Caco-2 (cell line): ENCODE results near the gene ITIH5. TPM values are rescaled to one million over a fixed set of nuclear protein-coding genes. Genes with fewer than 3 reads are reported as not detected.

Experiments used
- BruUV-seq: library from RNA; stranded (reverse); fragments of 400-500 nt; replicated peaks from 2 replicates; lab custom pipeline; 2021; lab: Mats Ljungman, UMichigan
- CTCF ChIA-PET: fragments of 300-600 bp; sonication (Branson Sonifier 250); formaldehyde crosslinking; loops from one replicate; lab custom pipeline; 2022; ENCODE audit warnings: antibody characterized with exemption; lab: Charles Lee
- POLR2A ChIA-PET: fragments of 300-600 bp; sonication (Branson Sonifier 250); formaldehyde crosslinking; loops from one replicate; lab custom pipeline; 2022; ENCODE audit warnings: antibody characterized with exemption; lab: Charles Lee
- DNase-seq, 2 experiments: peaks; one replicate each; pipeline versions ENCODE4 v3.0.0 to v3.0.0-alpha.2; 2020 to 2022
- H3K27me3 ChIP-seq: replicated peaks from 2 replicates; pipeline ENCODE4 v1.6.0; 2011; ENCODE audit warnings: low read length; ENCODE audit not compliant: control insufficient read depth, insufficient read depth
- H3K36me3 ChIP-seq: 2 replicates; pipeline ENCODE4 v1.5.1; 2011; ENCODE audit warnings: low read length; ENCODE audit not compliant: control insufficient read depth, insufficient read depth
- H3K4me1 ChIP-seq: fragments of 250-450 bp; sonication (Bioruptor Pico); 2 replicates; pipeline ENCODE4 v1.5.1; 2020; ENCODE audit warnings: mild to moderate bottlenecking
- H3K4me3 ChIP-seq: 2 replicates; pipeline ENCODE4 v1.5.1; 2011; ENCODE audit warnings: low read depth, mild to moderate bottlenecking, control low read depth, low read length
- H3K9me3 ChIP-seq: fragments of 250-450 bp; sonication (Bioruptor Pico); 2 replicates; pipeline ENCODE4 v1.5.1; 2020; ENCODE audit warnings: mild to moderate bottlenecking, moderate library complexity
- H3K27ac Mint-ChIP-seq: one replicate; pipeline ENCODE4 v1.8.0; 2022; ENCODE audit warnings: mixed read lengths; ENCODE audit not compliant: unreplicated experiment
- H3K27me3 Mint-ChIP-seq: one replicate; pipeline ENCODE4 v1.8.0; 2022; ENCODE audit warnings: mixed read lengths; ENCODE audit not compliant: insufficient read depth, unreplicated experiment
- H3K36me3 Mint-ChIP-seq: one replicate; pipeline ENCODE4 v1.8.0; 2022; ENCODE audit warnings: mild to moderate bottlenecking, mixed read lengths; ENCODE audit not compliant: insufficient read depth, unreplicated experiment
- H3K4me1 Mint-ChIP-seq: one replicate; pipeline ENCODE4 v1.8.0; 2022; ENCODE audit warnings: low read depth, mixed read lengths; ENCODE audit not compliant: unreplicated experiment
- H3K4me3 Mint-ChIP-seq: one replicate; pipeline ENCODE4 v1.8.0; 2022; ENCODE audit warnings: mild to moderate bottlenecking, moderate library complexity, mixed read lengths; ENCODE audit not compliant: unreplicated experiment
- H3K9me3 Mint-ChIP-seq: one replicate; pipeline ENCODE4 v1.8.0; 2022; ENCODE audit warnings: mixed read lengths; ENCODE audit not compliant: unreplicated experiment
- CTCF ChIP-seq, 2 experiments: fragments of 200-600 bp in 1 of 2; IDR thresholded peaks; 1 replicate in 1 of 2; 2 replicates in 1 of 2; pipeline versions ENCODE4 v1.5.1 to v1.8.0; 2011 to 2022; ENCODE audit warnings: antibody characterized with exemption in 1 of 2, control low read depth in 1 of 2, inconsistent platforms in 1 of 2, low read depth in 1 of 2, low read length in 1 of 2, mild to moderate bottlenecking in 1 of 2, moderate library complexity in 1 of 2; ENCODE audit not compliant: insufficient read depth in 1 of 2, severe bottlenecking in 1 of 2, unreplicated experiment in 1 of 2
- intact Hi-C: fragments of 100-400 bp; cut with micrococcal nuclease; formaldehyde crosslinking; loops from one replicate; pipeline ENCODE4 v1.10.0; 2022; ENCODE audit not compliant: unreplicated experiment
- total RNA-seq: library from RNA; stranded (reverse); gene quantifications from 2 replicates; pipeline ENCODE4 v1.2.3, GENCODE V29; 2022

The ITIH5 gene
- total RNA-seq, 1 experiment from 2014 or later: 0.18 TPM

DNA sequence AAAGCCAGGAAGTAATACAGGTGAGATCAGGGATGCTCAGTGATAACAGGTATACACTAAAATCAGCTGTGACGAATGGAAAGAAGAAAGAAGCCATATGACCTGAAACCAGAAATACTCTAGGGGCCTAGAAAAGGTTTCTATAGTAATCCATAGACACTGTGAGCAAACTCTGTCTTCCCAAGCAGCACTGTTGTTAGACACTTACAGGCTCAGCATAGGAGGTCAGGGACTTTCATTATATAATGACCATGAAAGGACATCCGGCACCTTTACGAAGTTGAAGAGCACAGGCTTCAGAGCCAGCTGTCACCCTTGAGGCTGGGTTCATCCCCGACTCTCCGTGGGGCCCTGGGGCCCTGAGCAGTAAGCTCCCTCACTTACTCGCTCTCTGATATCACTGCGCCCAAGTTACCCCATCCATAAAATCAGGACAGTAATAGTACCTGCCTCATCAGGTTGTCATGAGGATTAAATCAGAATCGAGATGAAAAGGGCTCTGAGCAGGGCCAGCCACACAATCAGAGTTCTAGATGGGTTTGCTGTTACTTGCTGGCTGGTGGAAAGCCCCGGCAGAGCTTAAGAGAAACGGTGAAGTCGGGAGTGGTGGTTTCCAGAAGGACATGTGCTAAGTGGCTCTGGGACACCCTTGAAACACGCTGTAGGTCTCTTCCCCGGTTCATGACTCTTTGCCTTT lies 79.5 kb downstream of the ITIH5 start:
- CTCF ChIA-PET: no interaction called here

GRCh38 chr10:7585228-7585627 lies 81.5 kb downstream of the ITIH5 start:
- Histone ChIP-seq H3K4me3 (no peak overlapping the region), H3K4me1 (no peaks in the 10 kb centered on the region), H3K9me3 (no peaks in the 10 kb centered on the region), H3K36me3 (no peaks in the 10 kb centered on the region), H3K27me3 (no peaks in the 10 kb centered on the region; the same call in 1 of the 2 replicates)
- H3K27ac Mint-ChIP-seq: no peak overlapping the region
- no peak for TF ChIP-seq CTCF (IDR thresholded peaks at IDR 0.05; ENCODE audit: insufficient read depth in 1 of 2, low read depth in 1 of 2, low read length in 1 of 2, severe bottlenecking in 1 of 2, unreplicated experiment in 1 of 2)
- no TSS peak for BruUV-seq
- H3K4me1 Mint-ChIP-seq: no peaks in the 10 kb centered on the region
- no peak for DNase-seq
- no peaks in the 10 kb centered on the region for H3K9me3 Mint-ChIP-seq
- H3K27me3 Mint-ChIP-seq: peaks cover 5% of the 10 kb centered on the region
- ChIA-PET POLR2A (interaction anchor here (0.6 kb wide), 1 partner anchor 897 kb away, joined by 5 read pairs; no protein-coding TSS in a partner anchor), CTCF (interaction anchor here (0.7 kb wide), 4 partner anchors 10 to 129 kb away, joined by 3 to 4 read pairs (median 3); no protein-coding TSS in a partner anchor)
- no peaks in the 10 kb centered on the region for H3K36me3 Mint-ChIP-seq
- intact Hi-C loops: no loop called here
- no peak overlapping the region for H3K4me3 Mint-ChIP-seq

More for the DNA sequence above, 79.5 kb downstream of the ITIH5 start:
- Mint-ChIP-seq H3K27me3 (peaks cover 10% of the 10 kb centered on the region), H3K4me3 (no peak overlapping the region), H3K27ac (no peak overlapping the region), H3K9me3 (no peaks in the 10 kb centered on the region), H3K36me3 (no peaks in the 10 kb centered on the region), H3K4me1 (no peaks in the 10 kb centered on the region)
- Histone ChIP-seq H3K27me3 (no peaks in the 10 kb centered on the region; the same call in 1 of the 2 replicates), H3K36me3 (no peaks in the 10 kb centered on the region), H3K4me1 (no peaks in the 10 kb centered on the region), H3K9me3 (no peaks in the 10 kb centered on the region), H3K4me3 (no peak overlapping the region)
- intact Hi-C loops: no loop called here
- no peak for TF ChIP-seq CTCF (IDR thresholded peaks at IDR 0.05; ENCODE audit: insufficient read depth in 1 of 2, low read depth in 1 of 2, low read length in 1 of 2, severe bottlenecking in 1 of 2, unreplicated experiment in 1 of 2)
- BruUV-seq: no TSS peak
- POLR2A ChIA-PET: interaction anchor here (0.6 kb wide), 1 partner anchor 115 kb away, joined by 3 read pairs; no protein-coding TSS in a partner anchor
- DNase-seq: no peak

DNA sequence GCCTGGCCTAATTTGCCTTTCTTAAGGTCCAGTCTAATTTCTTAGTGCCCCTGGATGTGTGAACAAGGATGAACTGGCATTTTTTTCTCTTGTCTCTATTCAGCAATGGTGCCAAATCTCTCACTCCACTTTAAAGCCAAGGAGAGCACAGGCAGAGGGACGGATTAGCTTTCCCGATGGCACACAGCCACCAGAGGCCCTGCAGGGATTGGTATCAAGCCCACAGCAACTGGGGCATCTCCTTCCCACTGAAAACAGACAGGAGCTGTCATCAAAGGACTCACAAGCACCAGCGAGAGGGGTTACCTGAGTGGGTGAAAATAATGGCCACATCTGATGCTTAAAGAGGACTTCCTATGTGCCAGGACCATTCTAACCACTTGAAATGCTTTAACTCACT lies 83.1 kb downstream of the ITIH5 start:
- no peak for TF ChIP-seq CTCF (IDR thresholded peaks at IDR 0.05; ENCODE audit: insufficient read depth in 1 of 2, low read depth in 1 of 2, low read length in 1 of 2, severe bottlenecking in 1 of 2, unreplicated experiment in 1 of 2)

More for the DNA sequence above, 83.1 kb downstream of the ITIH5 start:
- Mint-ChIP-seq H3K36me3 (no peaks in the 10 kb centered on the region), H3K27me3 (peaks cover 2% of the 10 kb centered on the region), H3K9me3 (no peaks in the 10 kb centered on the region), H3K4me3 (no peak overlapping the region), H3K4me1 (no peaks in the 10 kb centered on the region), H3K27ac (no peak overlapping the region)
- no TSS peak for BruUV-seq
- ChIA-PET POLR2A (no interaction called here), CTCF (no interaction called here)
- Histone ChIP-seq H3K27me3 (no peaks in the 10 kb centered on the region; the same call in 1 of the 2 replicates), H3K36me3 (no peaks in the 10 kb centered on the region), H3K9me3 (no peaks in the 10 kb centered on the region), H3K4me1 (no peaks in the 10 kb centered on the region), H3K4me3 (no peak overlapping the region)
- intact Hi-C loops: no loop called here
- no peak for DNase-seq
